Measurements from ENCODE around the gene PUM1.

- TF ChIP-seq CTCF (IDR thresholded peaks at IDR 0.05): no peak
- TF ChIP-seq POLR2A (IDR thresholded peaks at IDR 0.05): no peak
These were observed 167.3 kb downstream of the PUM1 start for GRCh38 chr1:30898031-30898815.

Measured in adrenal gland (tissue), 5 donors.